B cell (primary cell): ENCODE data around the gene GPC5. TPM values are rescaled to one million over a fixed set of nuclear protein-coding genes. Genes with fewer than 3 reads are reported as not detected.

ENCODE experiments used
- ATAC-seq: fragments of 200-7000 bp; cut with Tn5 transposase; one replicate; pipeline ENCODE4 v1.10.0; 2021; ENCODE audit warnings: low read depth, mild to moderate bottlenecking, moderate number of reproducible peaks, moderate library complexity
- CTCF ChIA-PET: fragments of 350-600 bp; sonication (Branson Sonifier 250); formaldehyde crosslinking; loops from one replicate; lab custom pipeline; 2021; ENCODE audit warnings: antibody characterized with exemption, inconsistent platforms; lab: Charles Lee
- POLR2A ChIA-PET: fragments of 350-600 bp; sonication (Branson Sonifier 250); formaldehyde crosslinking; loops from one replicate; lab custom pipeline; 2021; ENCODE audit warnings: antibody characterized with exemption; lab: Charles Lee
- DNase-seq: peaks from one replicate; pipeline ENCODE4 v3.0.0; 2013
- H2AFZ ChIP-seq: 2 replicates; pipeline ENCODE4 v1.6.1; 2012; ENCODE audit warnings: mild to moderate bottlenecking, low read depth, low read length; ENCODE audit not compliant: insufficient read depth, poor library complexity, severe bottlenecking
- H3K27ac ChIP-seq, 2 donors: 1 replicate in 1 of 2; 2 replicates in 1 of 2; pipeline ENCODE4 v1.5.1; 2012 to 2013; ENCODE audit warnings: low read length in 2 of 2, mild to moderate bottlenecking in 2 of 2, moderate library complexity in 1 of 2
- H3K27me3 ChIP-seq, 4 experiments: fragments of 200-600 bp in 1 of 4; sonication (generic) in 1 of 4; replicated peaks in 1 of 4; 1 replicate in 2 of 4; 2 replicates in 2 of 4; pipeline versions ENCODE4 v1.6.1 to v1.7.0; 2013 to 2016; ENCODE audit warnings: low read length in 3 of 4, mild to moderate bottlenecking in 2 of 4, mixed read lengths in 1 of 4, moderate library complexity in 1 of 4; ENCODE audit not compliant: insufficient read depth in 4 of 4, control insufficient read depth in 3 of 4; ENCODE audit errors: control extremely low read depth in 1 of 4
- H3K36me3 ChIP-seq, 2 experiments: replicated peaks in 1 of 2; 1 replicate in 1 of 2; 2 replicates in 1 of 2; pipeline versions ENCODE4 v1.6.1 to v1.7.1; 2013; ENCODE audit warnings: low read length in 1 of 2; ENCODE audit not compliant: insufficient read depth in 2 of 2, control insufficient read depth in 1 of 2; ENCODE audit errors: control extremely low read depth in 1 of 2, extremely low read depth in 1 of 2
- H3K4me1 ChIP-seq, 2 donors: fragments of 200-600 bp in 1 of 2; sonication (generic) in 1 of 2; 1 replicate in 1 of 2; 2 replicates in 1 of 2; pipeline versions ENCODE4 v1.5.1 to v1.6.1; 2013 to 2017; ENCODE audit warnings: low read length in 2 of 2; ENCODE audit not compliant: control insufficient read depth in 2 of 2, insufficient read depth in 2 of 2
- H3K4me2 ChIP-seq: replicated peaks from 2 replicates; pipeline ENCODE3; 2012; ENCODE audit warnings: mild to moderate bottlenecking, low read depth, low read length; ENCODE audit not compliant: poor library complexity, severe bottlenecking
- H3K4me3 ChIP-seq, 5 experiments: fragments of 200-600 bp in 1 of 5; sonication (generic) in 1 of 5; 1 replicate in 3 of 5; 2 replicates in 2 of 5; pipeline versions ENCODE4 v1.5.1 to v1.7.0; 2011 to 2016; ENCODE audit warnings: low read length in 4 of 5, mild to moderate bottlenecking in 4 of 5, low read depth in 2 of 5, control low read depth in 1 of 5, moderate library complexity in 1 of 5; ENCODE audit not compliant: insufficient read depth in 1 of 5; ENCODE audit errors: control extremely low read depth in 1 of 5, extremely low read depth in 1 of 5
- H3K79me2 ChIP-seq: fragments of 200-600 bp; sonication (generic); one replicate; pipeline ENCODE4 v1.6.0; 2016; ENCODE audit warnings: low read length; ENCODE audit not compliant: control insufficient read depth, insufficient read depth
- H3K9ac ChIP-seq: fragments of 200-600 bp; sonication (generic); 2 replicates; pipeline ENCODE4 v1.6.1; 2017; ENCODE audit warnings: mild to moderate bottlenecking, low read length, moderate library complexity
- H3K9me3 ChIP-seq, 3 donors: one replicate each; pipeline versions ENCODE4 v1.6.1 to v1.7.1; 2013; ENCODE audit warnings: low read length in 2 of 3; ENCODE audit not compliant: control insufficient read depth in 2 of 3, insufficient read depth in 1 of 3; ENCODE audit errors: control extremely low read depth in 1 of 3
- H4K20me1 ChIP-seq: 2 replicates; pipeline ENCODE4 v1.6.0; 2012; ENCODE audit warnings: mild to moderate bottlenecking, low read length; ENCODE audit not compliant: insufficient read depth, control insufficient read depth, poor library complexity, severe bottlenecking
- H3K27ac Mint-ChIP-seq: one replicate; pipeline ENCODE4 v1.8.0; 2021; ENCODE audit warnings: mixed read lengths
- H3K27me3 Mint-ChIP-seq: one replicate; pipeline ENCODE4 v1.8.0; 2021; ENCODE audit warnings: mixed read lengths
- H3K4me1 Mint-ChIP-seq: one replicate; pipeline ENCODE4 v1.8.0; 2021; ENCODE audit warnings: mixed read lengths
- H3K4me3 Mint-ChIP-seq: one replicate; pipeline ENCODE4 v1.8.0; 2021; ENCODE audit warnings: mixed read lengths
- H3K9me3 Mint-ChIP-seq: one replicate; pipeline ENCODE4 v1.8.0; 2022; ENCODE audit warnings: mixed read lengths; ENCODE audit not compliant: insufficient read depth
- CTCF ChIP-seq: fragments of 200-600 bp; IDR thresholded peaks from one replicate; pipeline ENCODE4 v1.8.0; 2022; ENCODE audit warnings: antibody characterized with exemption, mild to moderate bottlenecking
- EZH2 ChIP-seq: IDR thresholded peaks from 2 replicates; pipeline ENCODE4 v1.6.1; 2012; ENCODE audit warnings: borderline replicate concordance, low read depth, mild to moderate bottlenecking, moderate library complexity, low read length; ENCODE audit not compliant: insufficient read depth, poor library complexity, severe bottlenecking
- WGBS: methylation state at CpG from one replicate; pipeline ENCODE4 v1.1.5; 2013; ENCODE audit warnings: missing lambda C conversion rate; ENCODE audit not compliant: insufficient coverage; 5-methylcytosine and 5-hydroxymethylcytosine counted together
- intact Hi-C: fragments of 100-400 bp; cut with micrococcal nuclease; formaldehyde crosslinking; loops from one replicate; pipeline ENCODE4 v1.10.0; 2022
- polyA plus RNA-seq: library from polyadenylated mRNA; depleted of rRNA; stranded (reverse); fragments of >200 nt; gene quantifications from 2 replicates; pipeline ENCODE4 v1.2.3, GENCODE V29; 2012
- total RNA-seq, 2 donors: library from RNA; stranded (reverse); fragments of 120-200 nt in 1 of 2; gene quantifications; 1 replicate in 1 of 2; 2 replicates in 1 of 2; pipeline versions ENCODE4 v1.2.3 to v1.2.4, GENCODE V29; 2013 to 2022

GPC5 gene
- total and polyA plus RNA-seq, 2 donors (not counting 1 experiment from before 2014, with no cell fraction given): 0.15 to 0.30 TPM

- POLR2A ChIA-PET: no interaction called here
- Histone ChIP-seq H4K20me1 (no peaks in the 10 kb centered on the region), H2AFZ (no peak overlapping the region), H3K9me3 (peaks cover 0 to 1% (median 0%) of the 10 kb centered on the region in 3 donors), H3K4me2 (no peak overlapping the region), H3K27me3 (no peaks in the 10 kb centered on the region), H3K36me3 (no peaks in the 10 kb centered on the region), H3K9ac (no peak overlapping the region), H3K4me3 (no peak overlapping the region), H3K79me2 (no peaks in the 10 kb centered on the region), H3K27ac (no peak overlapping the region), H3K4me1 (no peaks in the 10 kb centered on the region)
- ATAC-seq (no peak), DNase-seq (no peak)
- intact Hi-C loops: no loop called here
- H3K27me3 Mint-ChIP-seq: no peaks in the 10 kb centered on the region
- no CpG with 5 or more reads among the region's 2 CpGs for WGBS
- no peaks in the 10 kb centered on the region for H3K4me1 Mint-ChIP-seq
- H3K9me3 Mint-ChIP-seq: no peaks in the 10 kb centered on the region
- TF ChIP-seq EZH2 (no peak), CTCF (no peak)
- H3K4me3 Mint-ChIP-seq: no peak overlapping the region
- CTCF ChIA-PET: no interaction called here
- H3K27ac Mint-ChIP-seq: no peak overlapping the region
Measured at GRCh38 chr13:92807966-92808365, 1409.5 kb downstream of the GPC5 start.

- intact Hi-C loops: no loop called here
- ATAC-seq (no peak), DNase-seq (no peak)
- H3K9ac ChIP-seq: no peak overlapping the region
- no peaks in the 10 kb centered on the region for H3K27me3 ChIP-seq
- no peak overlapping the region for H3K4me3 ChIP-seq
- Mint-ChIP-seq H3K27me3 (no peaks in the 10 kb centered on the region), H3K4me3 (no peak overlapping the region), H3K9me3 (peaks cover 6% of the 10 kb centered on the region), H3K27ac (no peak overlapping the region), H3K4me1 (no peaks in the 10 kb centered on the region)
- WGBS: 90% methylated on average over 2 of the region's 2 CpGs
- H3K36me3 ChIP-seq: no peaks in the 10 kb centered on the region
- H2AFZ ChIP-seq: no peak overlapping the region
- no peaks in the 10 kb centered on the region for H3K9me3 ChIP-seq
- no peaks in the 10 kb centered on the region for H3K4me1 ChIP-seq
- CTCF ChIA-PET: no interaction called here
- no peaks in the 10 kb centered on the region for H4K20me1 ChIP-seq
- H3K27ac ChIP-seq: no peak overlapping the region
- POLR2A ChIA-PET: no interaction called here
- TF ChIP-seq CTCF (no peak), EZH2 (no peak)
- no peak overlapping the region for H3K4me2 ChIP-seq
- no peaks in the 10 kb centered on the region for H3K79me2 ChIP-seq
Measured at GRCh38 chr13:92821324-92821723, 1422.9 kb downstream of the GPC5 start.
